Measurements from ENCODE around the gene OGDHL. TPM values are rescaled to one million over a fixed set of nuclear protein-coding genes. Genes with fewer than 3 reads are reported as not detected.

OGDHL gene
- total and polyA plus RNA-seq, 2 of the 13 experiments (the other 11 are each of a cell fraction or from before 2014, with no cell fraction given), result 3.0 to 9.8 TPM

GRCh38 chr10:49700997-49701396 is 61.1 kb downstream of the OGDHL start:
- POLR2A ChIA-PET, result no interaction called here

GRCh38 chr10:49700211-49700610 is 61.9 kb downstream of the OGDHL start:
- in situ Hi-C loops (cut with HindIII; ENCODE audit: extremely low pct_ligation_motif_present, low pct_unique_long_range_greater_than_20kb) (no loop called here), intact Hi-C loops (cut with micrococcal nuclease; ENCODE audit: unreplicated experiment) (no loop called here)
- CTCF ChIA-PET (ENCODE audit: low intra/inter-chr PET ratio, low total read pairs), result no interaction called here
- Histone ChIP-seq H3K27me3 (ENCODE audit: control insufficient read depth in 1 of 2, insufficient read depth in 2 of 2, low read length in 2 of 2) (peaks cover 0 to 32% of the 10 kb centered on the region in 2 experiments; a peak in 3 of 5 replicates), H3K4me1 (ENCODE audit: insufficient read depth, low read length) (no peaks in the 10 kb centered on the region), H3K79me2 (ENCODE audit: insufficient read depth, low read length) (no peaks in the 10 kb centered on the region), H2AFZ (ENCODE audit: low read length) (no peak overlapping the region), H3K9ac (ENCODE audit: insufficient read depth, low read depth, low read length) (no peak overlapping the region), H3K4me3 (replicated peaks in 1 of 3; ENCODE audit: insufficient read depth in 1 of 3, low read depth in 2 of 3, low read length in 3 of 3) (no peak overlapping the region), H4K20me1 (ENCODE audit: insufficient read depth, low read length) (no peaks in the 10 kb centered on the region), H3K4me2 (ENCODE audit: low read depth, low read length) (no peak overlapping the region), H3K36me3 (replicated peaks in 1 of 2; ENCODE audit: control insufficient read depth in 1 of 2, insufficient read depth in 2 of 2, low read length in 2 of 2) (no peaks in the 10 kb centered on the region), H3K27ac (ENCODE audit: extremely low read length, insufficient read depth, low read length) (no peak overlapping the region), H3K9me3 (ENCODE audit: low read length) (no peaks in the 10 kb centered on the region)
- no peak for DNase-seq (ENCODE audit: low spot score)
- BruUV-seq (replicated peaks), result no TSS peak
- no peak for ATAC-seq
- POLR2A ChIA-PET, result no interaction called here
- 7% methylated on average over 2 of the region's 3 CpGs for WGBS (ENCODE audit: low lambda C conversion rate)
- no peak for FAIRE-seq
- TF ChIP-seq MLXIP (CRISPR knock-in tag; IDR thresholded peaks at IDR 0.05; ENCODE audit: borderline replicate concordance) (no peak), ZNF326 (CRISPR knock-in tag; IDR thresholded peaks at IDR 0.05; ENCODE audit: borderline replicate concordance) (no peak), ZXDC (CRISPR knock-in tag; IDR thresholded peaks at IDR 0.05) (no peak), HNRNPLL (IDR thresholded peaks at IDR 0.05; ENCODE audit: low read depth, low read length, poor library complexity, severe bottlenecking) (no peak), BRF2 (CRISPR knock-in tag; IDR thresholded peaks at IDR 0.05) (no peak), ZNF567 (CRISPR knock-in tag; IDR thresholded peaks at IDR 0.05; ENCODE audit: borderline replicate concordance) (no peak), ZNF264 (CRISPR knock-in tag; IDR thresholded peaks at IDR 0.05) (no peak), ZNF546 (CRISPR knock-in tag; conservative IDR thresholded peaks at IDR 0.05) (no peak), WIZ (CRISPR knock-in tag; IDR thresholded peaks at IDR 0.05) (no peak), ZNF333 (CRISPR knock-in tag; IDR thresholded peaks at IDR 0.05; ENCODE audit: borderline replicate concordance) (no peak), ZNF337 (CRISPR knock-in tag; IDR thresholded peaks at IDR 0.05; ENCODE audit: borderline replicate concordance, low read depth) (no peak)

More at GRCh38 chr10:49700997-49701396, 61.1 kb downstream of the OGDHL start:
- no peak overlapping the region for H2AFZ ChIP-seq (ENCODE audit: low read length)
- no TSS peak for BruUV-seq (replicated peaks)
- peak; percentile 31; the same call in 1 of the 2 replicates for TF ChIP-seq SIX1 (CRISPR knock-in tag; IDR thresholded peaks at IDR 0.05; ENCODE audit: borderline replicate concordance)
- TF ChIP-seq KDM5B (CRISPR knock-in tag; IDR thresholded peaks at IDR 0.05; ENCODE audit: borderline replicate concordance), result no peak
- intact Hi-C loops (cut with micrococcal nuclease; ENCODE audit: unreplicated experiment) (no loop called here), in situ Hi-C loops (cut with HindIII; ENCODE audit: extremely low pct_ligation_motif_present, low pct_unique_long_range_greater_than_20kb) (no loop called here)
- WGBS (ENCODE audit: low lambda C conversion rate), result 0% methylated on average over 3 of the region's 3 CpGs
- CTCF ChIA-PET (ENCODE audit: low intra/inter-chr PET ratio, low total read pairs), result no interaction called here
- ATAC-seq (no peak; the same call in 2 of the 3 replicates), FAIRE-seq (no peak), DNase-seq (ENCODE audit: low spot score) (no peak)
- peaks cover 0 to 28% of the 10 kb centered on the region in 2 experiments; a peak in 3 of 5 replicates for H3K27me3 ChIP-seq (ENCODE audit: control insufficient read depth in 1 of 2, insufficient read depth in 2 of 2, low read length in 2 of 2)
- H3K27ac ChIP-seq (ENCODE audit: extremely low read length, insufficient read depth, low read length), result no peak overlapping the region
- H4K20me1 ChIP-seq (ENCODE audit: insufficient read depth, low read length), result no peaks in the 10 kb centered on the region
- H3K4me3 ChIP-seq (replicated peaks in 1 of 3; ENCODE audit: insufficient read depth in 1 of 3, low read depth in 2 of 3, low read length in 3 of 3), result no peak overlapping the region
- no peaks in the 10 kb centered on the region for H3K9me3 ChIP-seq (ENCODE audit: low read length)
- no peaks in the 10 kb centered on the region for H3K4me1 ChIP-seq (ENCODE audit: insufficient read depth, low read length)
- no peak overlapping the region for H3K4me2 ChIP-seq (ENCODE audit: low read depth, low read length)
- no peaks in the 10 kb centered on the region for H3K79me2 ChIP-seq (ENCODE audit: insufficient read depth, low read length)
- no peaks in the 10 kb centered on the region for H3K36me3 ChIP-seq (replicated peaks in 1 of 2; ENCODE audit: control insufficient read depth in 1 of 2, insufficient read depth in 2 of 2, low read length in 2 of 2)
- no peak overlapping the region for H3K9ac ChIP-seq (ENCODE audit: insufficient read depth, low read depth, low read length)
